ENCODE data around the gene PCNX2. TPM values are rescaled to one million over a fixed set of nuclear protein-coding genes. Genes with fewer than 3 reads are reported as not detected.
"Not testable (repeated sequence)": the region's sequence is repeated elsewhere in the genome, so short reads cannot be mapped to it uniquely, and the experiment has no call there.

Gene PCNX2
- total and polyA plus RNA-seq, 2 donors (not counting 3 experiments of a cell fraction or from before 2014, with no cell fraction given), result 6.6 to 11.0 TPM

GRCh38 chr1:233180641-233181364 lies 114.7 kb downstream of the PCNX2 start:
- CTCF ChIA-PET, result interaction anchor here (0.9 to 1.1 kb wide), 4 partner anchors 9 to 82 kb away, joined by 3 to 4 read pairs (median 3); no protein-coding TSS in a partner anchor
- TF ChIP-seq, protein P1, sequence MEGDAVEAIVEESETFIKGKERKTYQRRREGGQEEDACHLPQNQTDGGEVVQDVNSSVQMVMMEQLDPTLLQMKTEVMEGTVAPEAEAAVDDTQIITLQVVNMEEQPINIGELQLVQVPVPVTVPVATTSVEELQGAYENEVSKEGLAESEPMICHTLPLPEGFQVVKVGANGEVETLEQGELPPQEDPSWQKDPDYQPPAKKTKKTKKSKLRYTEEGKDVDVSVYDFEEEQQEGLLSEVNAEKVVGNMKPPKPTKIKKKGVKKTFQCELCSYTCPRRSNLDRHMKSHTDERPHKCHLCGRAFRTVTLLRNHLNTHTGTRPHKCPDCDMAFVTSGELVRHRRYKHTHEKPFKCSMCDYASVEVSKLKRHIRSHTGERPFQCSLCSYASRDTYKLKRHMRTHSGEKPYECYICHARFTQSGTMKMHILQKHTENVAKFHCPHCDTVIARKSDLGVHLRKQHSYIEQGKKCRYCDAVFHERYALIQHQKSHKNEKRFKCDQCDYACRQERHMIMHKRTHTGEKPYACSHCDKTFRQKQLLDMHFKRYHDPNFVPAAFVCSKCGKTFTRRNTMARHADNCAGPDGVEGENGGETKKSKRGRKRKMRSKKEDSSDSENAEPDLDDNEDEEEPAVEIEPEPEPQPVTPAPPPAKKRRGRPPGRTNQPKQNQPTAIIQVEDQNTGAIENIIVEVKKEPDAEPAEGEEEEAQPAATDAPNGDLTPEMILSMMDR (IDR thresholded peaks at IDR 0.05; ENCODE audit: extremely low read depth in 1 of 2, insufficient read depth in 1 of 2, low read depth in 1 of 2, low read length in 2 of 2), result no peak
- TF ChIP-seq MYC (IDR thresholded peaks at IDR 0.05; ENCODE audit: low read depth, low read length) (no peak), FOS (IDR thresholded peaks at IDR 0.05; ENCODE audit: borderline replicate concordance, insufficient read depth, low read length) (peak; percentile 11), EZH2 (IDR thresholded peaks at IDR 0.05; ENCODE audit: borderline replicate concordance, low read depth, low read length, severe bottlenecking) (no peak)
- Histone ChIP-seq H3K9me1 (replicated peaks; ENCODE audit: control insufficient read depth, extremely low read depth, insufficient read depth, low read length) (no peaks in the 10 kb centered on the region), H3K9me3 (replicated peaks; ENCODE audit: control insufficient read depth, insufficient read depth, low read length) (no peaks in the 10 kb centered on the region), H3K4me3 (replicated peaks in 1 of 3; ENCODE audit: insufficient read depth in 1 of 3, low read depth in 1 of 3, low read length in 3 of 3) (no peak overlapping the region), H3K79me2 (ENCODE audit: control insufficient read depth, insufficient read depth, low read length) (no peaks in the 10 kb centered on the region), H3K27ac (ENCODE audit: insufficient read depth, low read depth, low read length) (no peak overlapping the region), H4K20me1 (replicated peaks; ENCODE audit: control insufficient read depth, extremely low read depth, insufficient read depth, low read length) (no peaks in the 10 kb centered on the region), H3K9ac (replicated peaks; ENCODE audit: extremely low read depth, insufficient read depth, low read length) (no peak overlapping the region), H3K36me3 (ENCODE audit: control insufficient read depth in 2 of 2, extremely low read depth in 1 of 2, insufficient read depth in 2 of 2, low read length in 2 of 2) (no peaks in the 10 kb centered on the region), H3K4me1 (ENCODE audit: control insufficient read depth, extremely low read depth, insufficient read depth, low read length) (peaks cover 3% of the 10 kb centered on the region), H3K27me3 (ENCODE audit: control insufficient read depth in 2 of 2, insufficient read depth in 2 of 2, low read length in 2 of 2) (no peaks in the 10 kb centered on the region), H2AFZ (ENCODE audit: low read depth, low read length) (peak overlapping the region; percentile 27), H3K4me2 (ENCODE audit: insufficient read depth, low read length) (no peak overlapping the region)
- DNase-seq (ENCODE audit: low read depth, low spot score) (peak; percentile 25), FAIRE-seq (peak; percentile 49)
- dilution Hi-C loops (cut with MboI; ENCODE audit: extremely low pct_ligation_motif_present, low sequenced_read_pairs), result no loop called here
- intact Hi-C loops (cut with micrococcal nuclease), result no loop called here
- no TSS peak for BruUV-seq (replicated peaks)
- POLR2A ChIA-PET, result interaction anchor here (0.5 to 0.6 kb wide), 2 partner anchors 300 to 394 kb away, joined by 3 read pairs; no protein-coding TSS in a partner anchor

DNA sequence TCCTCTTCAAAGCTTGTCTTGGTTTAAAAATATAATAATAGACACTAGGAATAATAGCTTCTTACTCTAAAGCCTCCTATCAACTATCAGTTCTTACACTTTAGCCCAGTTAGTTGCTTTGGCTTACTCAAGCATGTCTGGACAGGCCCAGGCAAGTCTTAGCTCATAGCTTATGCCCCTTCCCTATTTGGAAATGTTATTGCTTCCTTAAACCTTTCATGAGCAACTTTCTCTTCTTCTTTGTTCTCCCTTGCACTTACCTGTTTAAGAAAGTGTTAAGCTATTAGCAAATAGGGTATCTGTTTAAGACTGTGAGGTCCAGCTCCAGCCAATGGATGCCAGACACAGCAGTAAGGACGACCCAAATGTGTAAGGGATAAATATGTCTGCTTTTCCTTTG lies 115.9 kb downstream of the PCNX2 start:
- H3K9me1 ChIP-seq (replicated peaks; ENCODE audit: control insufficient read depth, extremely low read depth, insufficient read depth, low read length); H4K20me1 ChIP-seq (replicated peaks; ENCODE audit: control insufficient read depth, extremely low read depth, insufficient read depth, low read length); BruUV-seq (replicated peaks); H3K27me3 ChIP-seq (ENCODE audit: control insufficient read depth in 2 of 2, insufficient read depth in 2 of 2, low read length in 2 of 2); H3K4me2 ChIP-seq (ENCODE audit: insufficient read depth, low read length); dilution Hi-C loops (cut with MboI; ENCODE audit: extremely low pct_ligation_motif_present, low sequenced_read_pairs); FAIRE-seq; H3K9me3 ChIP-seq (replicated peaks; ENCODE audit: control insufficient read depth, insufficient read depth, low read length); H3K4me3 ChIP-seq (replicated peaks in 1 of 3; ENCODE audit: insufficient read depth in 1 of 3, low read depth in 1 of 3, low read length in 3 of 3); H3K79me2 ChIP-seq (ENCODE audit: control insufficient read depth, insufficient read depth, low read length); POLR2A ChIA-PET; H2AFZ ChIP-seq (ENCODE audit: low read depth, low read length); H3K36me3 ChIP-seq (ENCODE audit: control insufficient read depth in 2 of 2, extremely low read depth in 1 of 2, insufficient read depth in 2 of 2, low read length in 2 of 2); H3K4me1 ChIP-seq (ENCODE audit: control insufficient read depth, extremely low read depth, insufficient read depth, low read length); H3K9ac ChIP-seq (replicated peaks; ENCODE audit: extremely low read depth, insufficient read depth, low read length): not testable (repeated sequence)
- peak; percentile 37 for DNase-seq (ENCODE audit: low read depth, low spot score)
- peak overlapping the region; percentile 19 for H3K27ac ChIP-seq (ENCODE audit: insufficient read depth, low read depth, low read length)
- CTCF ChIA-PET, result interaction anchor here (0.7 kb wide), 1 partner anchor 35 kb away, joined by 4 read pairs; no protein-coding TSS in a partner anchor
- intact Hi-C loops (cut with micrococcal nuclease), result loop anchor here (10.0 kb wide), 1 partner anchor 375 kb away; the partner anchor contains the start of gene MAP10
